Activated CD4-positive, alpha-beta T cell treated with anti-CD3 and anti-CD28 coated beads, Interleukin-2, Interleukin-4, amounts not matched to agents 100 ng/mL and 50 ng/mL, durations not matched to agents 16 hours and 8 hours (primary cell): ENCODE results near the gene IMP3.

Experiments used
- DNase-seq: peaks from one replicate; pipeline ENCODE4 v3.0.0-alpha.2; 2020; ENCODE audit warnings: low spot score

The IMP3 gene

GRCh38 chr15:75672646-75673425 is 32.8 kb upstream of the IMP3 start:
- DNase-seq, result no peak

- no peak for DNase-seq
These were observed 31.9 kb upstream of the IMP3 start for GRCh38 chr15:75671730-75672602.

- no peak for DNase-seq
These were observed 29.8 kb upstream of the IMP3 start for GRCh38 chr15:75669879-75670212.

GRCh38 chr15:75669191-75669878 is 29.3 kb upstream of the IMP3 start:
- no peak for DNase-seq

- DNase-seq, result no peak
These were observed 26.9 kb upstream of the IMP3 start for GRCh38 chr15:75666823-75667501.

- DNase-seq, result no peak
These were observed 24.0 kb upstream of the IMP3 start for GRCh38 chr15:75663931-75664421.

GRCh38 chr15:75662823-75663519 is 22.9 kb upstream of the IMP3 start:
- DNase-seq, result no peak

- no peak for DNase-seq
These were observed 21.7 kb upstream of the IMP3 start for GRCh38 chr15:75661756-75662140.

- no peak for DNase-seq
These were observed 21.2 kb upstream of the IMP3 start for GRCh38 chr15:75661100-75661755.

- no peak for DNase-seq
These were observed 20.1 kb upstream of the IMP3 start for GRCh38 chr15:75659928-75660645.

GRCh38 chr15:75659141-75659771 is 19.2 kb upstream of the IMP3 start:
- no peak for DNase-seq

GRCh38 chr15:75656813-75657212 is 16.8 kb upstream of the IMP3 start:
- no peak for DNase-seq

GRCh38 chr15:75656331-75656730 is 16.3 kb upstream of the IMP3 start:
- no peak for DNase-seq

GRCh38 chr15:75655931-75656330 is 15.9 kb upstream of the IMP3 start:
- no peak for DNase-seq

- no peak for DNase-seq
These were observed 14.3 kb upstream of the IMP3 start for GRCh38 chr15:75654201-75654907.

GRCh38 chr15:75653347-75653913 is 13.4 kb upstream of the IMP3 start:
- DNase-seq, result no peak

GRCh38 chr15:75651810-75652543 is 12.0 kb upstream of the IMP3 start:
- DNase-seq, result no peak
